H1 (cell line): Measurements from ENCODE around the gene ESR1. TPM values are rescaled to one million over a fixed set of nuclear protein-coding genes. Genes with fewer than 3 reads are reported as not detected.

Source experiments
- CHD7 ChIP-seq: fragments of 300-600 bp; sonication (generic); IDR thresholded peaks from 2 replicates; pipeline ENCODE4 v1.7.1; 2012; ENCODE audit warnings: low read length, moderate library complexity, mild to moderate bottlenecking, inconsistent platforms; ENCODE audit not compliant: insufficient replicate concordance
- SP2 ChIP-seq: IDR thresholded peaks from 2 replicates; pipeline ENCODE4 v1.6.1; 2012; ENCODE audit warnings: mild to moderate bottlenecking, low read length, inconsistent platforms
- polyA plus RNA-seq, 7 experiments: library from polyadenylated mRNA; depleted of rRNA in 3 of 7; stranded (reverse) in 5 of 7; unstranded in 2 of 7; fragments of >200 nt in 5 of 7; fragments of 200-250 nt in 2 of 7; gene quantifications; 1 replicate in 5 of 7; 2 replicates in 1 of 7; 4 replicates in 1 of 7; pipeline versions ENCODE4 v1.2.1 to v1.2.3, GENCODE V29; 2011 to 2013; ENCODE audit warnings: missing spikeins in 2 of 7, mixed read lengths in 2 of 7
- total RNA-seq: library from RNA; stranded (reverse); fragmentation: NEBNext Ultra II Directional; extraction: Animal tissue kit (Norgen Biotek cat#: 25700); gene quantifications from 2 replicates; pipeline ENCODE4 v1.2.1, GENCODE V29; 2021

Gene ESR1
- total and polyA plus RNA-seq, 2 of the 8 experiments (the other 6 are each of a cell fraction or from before 2014, with no cell fraction given), result 0.03 to 0.17 TPM

DNA sequence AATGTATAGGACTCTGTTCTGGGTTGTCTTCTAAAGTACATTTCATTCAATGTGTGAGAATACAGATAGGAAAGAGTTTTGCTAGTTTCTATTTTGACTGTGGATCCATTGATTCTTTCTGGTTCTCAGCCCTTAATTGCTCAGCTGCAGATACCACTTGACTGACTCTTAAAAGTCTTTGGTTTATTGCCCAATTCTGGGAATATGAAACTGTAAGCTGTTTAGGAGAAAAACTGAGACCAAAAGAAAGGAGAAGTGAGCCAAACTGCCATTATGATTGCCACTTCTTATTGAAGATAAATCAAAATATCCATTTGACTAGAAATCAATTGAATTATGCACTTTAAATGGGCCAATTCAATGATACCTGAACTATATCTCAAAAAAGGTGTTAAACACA, 211.4 kb downstream of the ESR1 start (continued):
- no peak for TF ChIP-seq CHD7
- TF ChIP-seq SP2, result no peak
